GM18520 (cell line): Measurements from ENCODE around the gene LRRN2.
"Not testable (repeated sequence)": the region's sequence is repeated elsewhere in the genome, so short reads cannot be mapped to it uniquely, and the experiment has no call there.

Experiments used
- ATAC-seq: cut with Tn5 transposase; IDR thresholded peaks from one replicate; pipeline ENCODE4 v1.9.1; 2021; ENCODE audit not compliant: unreplicated experiment

The LRRN2 gene

GRCh38 chr1:204685236-204686006, at the start of gene LRRN2:
Gene LRRN2 (minus strand): TSS chr1:204685738. CDS start chr1:204619992, 65,746 bp downstream.
- ATAC-seq: no peak

GRCh38 chr1:204735042-204735441, 49.5 kb upstream of the LRRN2 start:
- no peak for ATAC-seq

- ATAC-seq: no peak
These were observed 48.5 kb upstream of the LRRN2 start for GRCh38 chr1:204733869-204734596.

- no peak for ATAC-seq
These were observed 47.8 kb upstream of the LRRN2 start for GRCh38 chr1:204733289-204733688.

- no peak for ATAC-seq
These were observed 46.5 kb upstream of the LRRN2 start for GRCh38 chr1:204731985-204732575.

- no peak for ATAC-seq
These were observed 46.0 kb upstream of the LRRN2 start for GRCh38 chr1:204731509-204731908.

GRCh38 chr1:204730826-204731459, 45.4 kb upstream of the LRRN2 start:
- ATAC-seq: no peak

- no peak for ATAC-seq
These were observed 44.0 kb upstream of the LRRN2 start for GRCh38 chr1:204729516-204729915.

GRCh38 chr1:204728456-204728855, 42.9 kb upstream of the LRRN2 start:
- no peak for ATAC-seq

GRCh38 chr1:204728045-204728444, 42.5 kb upstream of the LRRN2 start:
- ATAC-seq: no peak

- not testable (repeated sequence) for ATAC-seq
These were observed 41.9 kb upstream of the LRRN2 start for GRCh38 chr1:204727438-204727837.

GRCh38 chr1:204726478-204726877, 40.9 kb upstream of the LRRN2 start:
- no peak for ATAC-seq

- no peak for ATAC-seq
These were observed 40.4 kb upstream of the LRRN2 start for GRCh38 chr1:204725821-204726448.

- ATAC-seq: no peak
These were observed 37.7 kb upstream of the LRRN2 start for GRCh38 chr1:204723131-204723787.

GRCh38 chr1:204721373-204722055, 36.0 kb upstream of the LRRN2 start:
- ATAC-seq: no peak

- no peak for ATAC-seq
These were observed 31.1 kb upstream of the LRRN2 start for GRCh38 chr1:204716660-204717059.

GRCh38 chr1:204714861-204715511, 29.4 kb upstream of the LRRN2 start:
- ATAC-seq: no peak

- no peak for ATAC-seq
These were observed 28.8 kb upstream of the LRRN2 start for GRCh38 chr1:204714194-204714860.

GRCh38 chr1:204713541-204713940, 28.0 kb upstream of the LRRN2 start:
- no peak for ATAC-seq
